Adipose tissue (tissue), 3 donors: Measurements from ENCODE around the gene CCDC6. TPM values are rescaled to one million over a fixed set of nuclear protein-coding genes. Genes with fewer than 3 reads are reported as not detected.

Source experiments
- H3K27ac ChIP-seq: one replicate; pipeline ENCODE4 v1.5.1; 2013; ENCODE audit warnings: low read depth, low read length
- WGBS, 3 donors: extraction: QIAGEN DNeasy Blood & Tissue Kit; methylation state at CpG; one replicate each; pipeline ENCODE4 v1.1.7; 2013; 5-methylcytosine and 5-hydroxymethylcytosine counted together
- polyA plus RNA-seq, 3 donors: library from polyadenylated mRNA; stranded (reverse); fragments of 200-250 nt; gene quantifications; one replicate each; pipeline ENCODE4 v1.2.3, GENCODE V29; 2013
- donor health status: healthy with polysubstance abuse.
- donor health status: Bipolar disorder and iron deficiency.
- donor health status: healthy.

CCDC6 gene
- polyA plus RNA-seq, 3 donors, result 8.6 to 11.9 (median 11.6) TPM

DNA sequence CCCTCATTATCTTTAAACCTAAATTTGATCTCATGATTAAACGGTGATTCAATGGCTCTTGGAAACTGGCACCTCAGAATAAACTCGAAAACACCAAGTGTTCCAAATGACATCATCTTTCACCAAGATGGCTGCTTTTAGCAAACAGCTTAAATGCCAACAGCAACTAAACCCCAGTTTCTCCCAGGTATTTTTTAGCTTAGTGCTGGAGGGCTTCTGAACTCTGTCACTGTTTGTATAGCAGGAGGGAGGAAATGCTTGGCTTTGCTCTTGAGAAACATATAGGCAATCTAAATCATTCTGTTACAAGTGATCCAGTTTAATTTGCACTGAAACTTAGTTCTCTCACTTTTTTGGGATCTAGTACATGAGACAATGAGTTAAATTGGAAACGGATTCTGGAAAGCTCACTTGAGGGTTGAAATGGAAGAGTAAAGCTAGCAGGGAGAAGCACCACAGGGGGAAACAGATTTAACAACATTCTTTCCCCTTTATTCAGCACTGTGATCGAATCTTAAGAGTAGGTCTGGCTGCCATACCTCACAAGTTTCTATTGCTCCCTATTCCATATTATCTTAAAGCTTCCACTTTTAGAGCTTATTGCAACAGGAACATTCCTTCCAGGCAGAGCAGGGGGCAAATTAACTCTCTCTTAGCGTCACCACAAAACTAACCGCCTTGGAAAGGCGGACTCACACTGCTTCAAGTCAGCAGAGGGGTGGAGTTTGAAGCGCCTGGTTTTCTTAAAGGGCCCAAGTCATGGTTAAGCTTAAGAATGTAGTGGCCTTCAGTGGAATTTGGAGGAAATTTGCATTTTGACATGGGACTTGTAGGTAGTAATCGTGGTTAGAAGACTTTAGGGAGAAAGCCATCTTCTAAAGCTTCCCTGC, 1.8 kb upstream of the CCDC6 start:
- WGBS, 3 donors, result 1 to 7% (median 3%) methylated on average over 9 of the region's 9 CpGs

DNA sequence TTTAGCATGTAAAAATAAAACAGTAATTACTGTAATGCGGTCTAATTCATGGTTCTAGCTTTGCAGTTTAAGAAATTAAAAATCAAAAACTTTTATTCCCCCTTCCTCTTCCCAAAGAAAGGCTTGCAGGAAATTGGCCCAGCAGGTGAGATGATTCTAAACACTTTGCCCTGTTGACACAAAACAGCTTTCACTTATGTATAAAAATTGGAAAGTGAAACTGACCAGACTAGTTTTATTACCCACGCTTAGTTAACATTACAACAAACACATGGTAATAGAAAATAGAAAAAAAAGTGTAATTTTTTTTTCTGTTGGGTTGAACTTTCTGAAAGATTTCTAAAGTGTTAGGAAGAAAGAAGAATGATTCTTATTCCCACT, 1.2 kb upstream of the CCDC6 start:
- WGBS, 3 donors, result 27 to 59% (median 55%) methylated on average over 2 of the region's 2 CpGs

More for the DNA sequence above, 1.8 kb upstream of the CCDC6 start:
- no peak overlapping the region for H3K27ac ChIP-seq

DNA sequence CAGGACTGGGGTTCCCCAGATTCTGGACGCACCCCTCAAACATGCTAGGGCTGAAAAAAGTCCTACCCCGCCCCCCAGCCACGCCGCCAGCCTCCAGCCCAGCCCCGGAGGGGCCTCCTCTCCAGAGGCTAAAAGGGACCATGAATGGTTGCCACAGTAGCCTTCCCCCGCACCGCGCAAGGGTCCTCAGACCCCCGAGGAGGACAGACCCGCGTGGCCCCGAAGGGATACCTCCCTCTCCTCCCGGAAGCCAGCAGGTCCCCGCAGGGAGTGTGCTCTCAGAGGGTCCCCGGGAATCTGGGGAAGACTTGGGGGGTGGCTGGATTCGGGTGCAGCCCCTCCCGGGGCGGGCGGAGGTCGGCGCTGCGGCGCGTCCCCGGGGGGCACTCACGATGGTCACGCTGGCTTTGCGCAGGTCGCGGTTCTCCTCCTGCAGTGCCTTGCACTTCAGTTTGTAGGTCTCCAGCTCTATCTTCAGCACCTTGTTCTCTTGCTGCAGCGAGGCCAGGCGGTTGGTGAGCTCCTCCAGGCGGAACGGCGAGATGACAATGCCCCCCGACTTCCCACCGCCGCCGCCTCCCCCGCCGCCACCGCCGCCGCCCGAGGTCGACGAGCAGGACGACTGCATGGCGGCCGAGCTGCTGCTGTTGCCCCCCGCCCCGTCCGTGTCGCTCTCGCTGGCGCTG, 482 bp downstream of the CCDC6 start:
- H3K27ac ChIP-seq, result peak overlapping the region; percentile 80
- WGBS, 3 donors, result 0% methylated on average over 45 to 56 of the region's 56 CpGs

More for the DNA sequence above, 1.2 kb upstream of the CCDC6 start:
- H3K27ac ChIP-seq, result no peak overlapping the region

DNA sequence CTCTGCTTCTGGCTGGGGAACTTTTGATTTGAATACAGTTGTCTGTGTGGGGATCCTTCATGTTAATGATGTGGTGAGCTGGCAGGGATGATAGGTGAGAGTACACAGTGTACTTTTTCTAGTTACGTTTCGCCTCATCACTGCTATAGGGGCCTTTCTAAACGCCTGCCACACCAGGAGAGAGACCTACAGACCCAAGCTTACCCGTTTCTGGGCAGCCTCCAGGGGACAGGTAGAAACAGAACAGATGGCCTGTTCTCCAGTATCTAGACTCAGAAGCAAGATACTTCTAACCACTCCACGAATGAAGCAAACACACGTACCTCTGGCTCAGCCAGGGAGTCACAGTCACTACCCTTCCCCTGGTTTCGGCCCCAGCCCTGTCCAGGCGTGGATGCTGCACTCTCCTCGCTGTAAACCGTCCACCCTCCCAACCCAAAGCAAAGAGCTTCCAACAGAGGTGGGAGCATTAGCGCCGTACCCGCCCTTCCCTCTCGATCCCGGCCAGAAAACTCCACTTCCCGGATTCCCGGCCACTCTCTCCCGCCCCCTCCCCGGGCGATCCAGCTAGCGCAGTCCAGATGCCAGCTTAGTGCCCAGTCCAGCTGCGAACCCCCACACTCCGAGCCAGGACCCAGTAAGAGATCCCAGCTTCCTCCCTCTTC, 1.2 kb downstream of the CCDC6 start:
- WGBS, 3 donors, result 2 to 5% (median 3%) methylated on average over 23 of the region's 23 CpGs
- H3K27ac ChIP-seq, result peak overlapping the region; percentile 80

DNA sequence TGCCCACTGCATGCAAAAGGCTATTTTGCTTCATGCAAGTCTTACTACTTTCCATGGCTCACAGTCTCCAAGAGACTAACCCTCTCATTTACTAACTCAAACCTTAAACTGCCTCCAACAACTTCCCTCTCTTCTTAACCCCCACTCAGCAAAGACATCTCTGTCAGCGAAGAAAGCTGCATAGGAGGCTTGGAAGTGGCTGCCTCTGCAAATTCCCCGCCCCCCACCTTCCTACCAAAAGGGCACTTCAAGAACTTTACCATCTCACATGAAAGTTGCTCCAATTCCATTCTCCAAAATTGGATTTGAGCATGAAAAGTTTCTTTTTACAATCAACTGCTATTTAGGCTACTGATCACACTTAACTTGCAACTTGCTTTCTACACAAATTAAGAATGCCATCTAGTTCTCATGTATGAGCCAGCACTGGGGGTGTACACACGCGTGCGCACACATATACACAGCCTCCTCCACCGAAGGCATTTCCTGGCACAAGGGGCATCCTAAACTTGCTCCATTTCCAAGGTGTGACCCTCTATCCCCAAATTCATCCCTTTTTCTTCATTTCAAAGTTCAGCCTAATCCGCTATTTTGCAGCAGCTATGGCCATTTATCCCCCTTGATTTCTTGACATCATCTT, 1.8 kb downstream of the CCDC6 start:
- no peak overlapping the region for H3K27ac ChIP-seq
- WGBS, 3 donors, result 26 to 68% (median 64%) methylated on average over 7 of the region's 7 CpGs

DNA sequence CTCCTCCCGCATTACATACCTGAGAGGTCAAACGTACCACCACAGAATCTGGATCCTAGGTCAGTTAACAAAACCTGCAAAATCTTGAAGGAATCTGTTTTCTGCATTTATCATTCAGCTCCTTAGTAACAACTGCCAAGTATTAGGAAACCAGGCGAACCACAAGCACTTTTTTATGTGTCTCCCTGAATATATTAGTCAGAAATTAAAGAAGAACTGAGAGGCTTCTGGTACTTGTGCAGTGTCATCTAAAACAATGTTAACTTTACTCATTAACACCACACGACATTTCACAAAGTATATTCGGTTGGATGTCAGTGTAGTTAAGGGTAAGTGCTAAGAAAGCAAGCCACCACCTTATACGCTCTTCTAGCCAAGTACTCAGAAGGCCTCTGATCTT, 2.5 kb downstream of the CCDC6 start:
- 34 to 60% (median 45%) methylated on average over 6 of the region's 6 CpGs for WGBS, 3 donors
- H3K27ac ChIP-seq, result no peak overlapping the region

DNA sequence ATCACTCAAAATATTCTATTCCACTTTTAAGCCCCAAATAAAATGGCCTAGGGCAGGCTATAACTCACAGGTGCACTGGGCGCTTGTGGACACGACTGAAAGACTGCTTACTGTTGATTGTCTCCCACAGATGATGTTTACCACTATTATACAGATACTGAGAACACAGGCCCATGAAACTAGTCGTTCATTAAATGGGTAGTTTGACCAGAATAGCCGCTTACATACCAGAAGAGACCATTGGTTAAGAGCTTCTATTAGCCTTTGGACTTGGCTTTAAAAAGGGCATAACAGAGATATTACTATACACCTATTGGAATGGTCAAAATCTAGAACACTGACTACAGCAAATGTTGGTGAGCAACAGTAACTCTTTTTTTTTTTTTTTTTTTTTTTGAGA, 4.3 kb downstream of the CCDC6 start:
- 61 to 91% (median 89%) methylated on average over 4 of the region's 4 CpGs for WGBS, 3 donors
- no peak overlapping the region for H3K27ac ChIP-seq

DNA sequence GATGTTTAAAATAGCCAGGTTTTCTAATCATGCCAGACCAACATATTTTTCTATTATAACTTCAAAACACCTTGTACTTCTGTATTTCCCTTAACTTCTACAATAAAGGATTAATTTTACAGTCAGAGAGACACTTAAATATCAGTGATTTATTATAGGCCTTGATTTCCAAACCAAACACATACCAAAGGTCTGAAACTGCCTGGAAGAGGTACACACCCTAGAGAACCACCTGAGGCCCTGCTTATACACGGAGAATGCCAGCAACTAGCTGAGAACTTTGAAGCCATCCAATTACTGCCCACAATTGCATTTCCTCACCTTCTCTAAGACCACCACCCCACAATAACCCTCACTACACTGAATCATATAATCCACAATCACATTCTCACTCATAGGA, 4.9 kb downstream of the CCDC6 start:
- H3K27ac ChIP-seq, result no peak overlapping the region
- WGBS, 3 donors, result 57 to 80% (median 79%) methylated on average over 1 of the region's 1 CpG

DNA sequence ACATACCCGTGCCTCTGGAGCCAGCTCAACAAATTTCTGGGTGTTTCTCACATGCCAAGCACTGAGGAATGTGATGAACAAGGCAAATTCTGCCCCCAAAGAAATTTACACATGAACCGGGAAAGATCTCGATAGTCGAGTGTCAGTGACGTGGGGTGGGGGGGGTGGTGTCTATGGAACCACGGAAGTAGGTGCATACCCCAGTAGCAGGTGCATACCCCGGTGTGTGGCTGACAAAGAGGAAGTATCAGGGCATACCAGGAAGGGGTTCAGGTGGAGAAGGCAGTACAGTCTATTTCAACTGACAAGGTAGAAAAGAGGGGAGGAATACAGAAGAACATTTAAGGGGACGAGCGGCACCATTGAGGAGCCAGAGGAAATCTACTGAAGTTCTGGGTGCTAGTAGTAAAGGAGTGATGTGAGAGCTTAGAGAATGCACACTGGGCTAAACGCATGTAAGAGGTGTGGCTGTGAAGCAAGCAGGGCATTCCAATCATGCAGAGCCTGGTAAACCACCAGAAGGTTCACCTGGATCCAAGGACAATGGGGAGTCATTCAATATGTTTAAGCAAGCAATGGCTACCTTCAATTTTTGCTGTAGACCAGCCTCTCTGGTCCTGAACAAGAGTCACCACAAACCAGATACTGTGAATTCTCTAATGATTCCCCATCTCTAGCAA, 6.2 kb downstream of the CCDC6 start:
- no peak overlapping the region for H3K27ac ChIP-seq
- 61 to 73% (median 71%) methylated on average over 10 of the region's 10 CpGs for WGBS, 3 donors

DNA sequence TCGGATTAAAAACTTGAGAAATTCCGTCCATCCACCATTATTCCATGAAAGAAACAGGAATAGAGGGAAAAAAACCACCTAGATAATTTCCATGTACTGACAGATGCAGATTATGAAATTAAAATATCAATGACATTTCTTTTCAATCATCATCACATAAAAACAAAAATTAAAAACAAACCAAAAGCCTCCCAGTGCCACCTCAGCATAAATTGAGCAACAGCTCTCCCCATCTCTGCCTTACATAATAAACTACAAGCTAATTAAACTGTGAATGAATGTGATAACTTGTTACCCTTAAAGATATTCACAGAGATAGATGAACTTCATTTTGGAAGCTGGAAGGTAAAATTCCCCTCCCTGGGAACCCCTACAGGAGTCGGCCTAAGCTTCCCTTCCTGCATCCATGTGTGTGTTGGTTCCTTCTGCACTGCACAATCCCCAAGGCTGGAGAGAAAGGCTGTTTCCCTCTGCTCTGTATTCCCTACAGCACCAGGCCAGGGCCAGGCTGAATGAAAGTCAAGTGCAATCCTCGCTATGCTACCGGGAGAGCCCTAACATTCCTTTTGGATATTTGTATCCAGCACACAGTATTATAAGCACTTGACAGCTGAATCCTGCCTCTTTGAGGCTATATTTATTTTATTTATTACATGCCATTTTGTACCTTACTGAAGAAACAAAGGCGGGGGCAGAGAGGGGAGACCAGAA, 8.1 kb downstream of the CCDC6 start:
- WGBS, 3 donors, result 53 to 79% (median 74%) methylated on average over 6 of the region's 6 CpGs
- no peak overlapping the region for H3K27ac ChIP-seq

DNA sequence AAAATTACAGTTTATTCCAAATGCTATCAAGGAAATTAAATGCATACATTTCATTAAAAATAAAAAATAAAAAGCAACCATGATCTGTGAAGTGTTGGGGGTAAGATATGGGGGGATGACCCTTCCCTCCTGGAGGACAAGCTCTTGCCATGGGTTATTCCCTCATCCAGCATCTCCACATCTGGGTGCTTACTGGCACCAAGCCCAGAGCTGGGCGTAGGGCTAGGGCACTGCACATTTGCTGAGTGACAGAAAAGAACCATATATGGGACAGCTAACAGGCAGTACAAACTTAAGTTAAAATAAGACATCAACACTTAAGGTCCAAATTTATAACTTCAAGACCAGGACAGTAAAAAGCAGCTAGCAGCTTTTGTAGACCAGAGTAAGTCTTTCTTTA, 10.2 kb downstream of the CCDC6 start:
- 46 to 81% (median 77%) methylated on average over 1 of the region's 1 CpG for WGBS, 3 donors

DNA sequence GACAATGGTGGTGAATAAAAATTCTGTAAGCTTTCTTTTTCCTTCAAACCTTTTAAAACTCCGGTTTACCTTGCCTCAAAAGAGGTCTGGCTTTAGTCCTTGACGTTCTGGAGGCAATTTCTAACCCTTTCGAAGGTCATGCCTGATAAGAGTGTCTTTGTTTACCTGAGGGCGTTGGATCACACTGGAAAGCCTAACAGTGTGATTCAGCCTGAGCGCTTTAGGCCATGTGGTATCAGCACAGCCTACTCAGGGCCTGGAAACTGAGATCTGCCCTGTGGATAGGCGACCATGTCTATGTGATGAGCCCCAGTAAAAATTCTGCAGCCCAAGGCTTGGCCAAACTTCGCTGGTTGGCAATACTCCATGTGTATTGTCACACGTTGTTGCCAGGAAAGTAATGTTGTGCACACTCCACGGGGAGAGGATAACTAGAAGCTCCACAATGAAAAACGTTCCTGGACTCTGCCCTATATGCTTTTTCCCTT, 10.7 kb downstream of the CCDC6 start:
- H3K27ac ChIP-seq, result no peak overlapping the region
- WGBS, 3 donors, result 20 to 66% (median 64%) methylated on average over 10 of the region's 10 CpGs

More for the DNA sequence above, 10.2 kb downstream of the CCDC6 start:
- no peak overlapping the region for H3K27ac ChIP-seq

DNA sequence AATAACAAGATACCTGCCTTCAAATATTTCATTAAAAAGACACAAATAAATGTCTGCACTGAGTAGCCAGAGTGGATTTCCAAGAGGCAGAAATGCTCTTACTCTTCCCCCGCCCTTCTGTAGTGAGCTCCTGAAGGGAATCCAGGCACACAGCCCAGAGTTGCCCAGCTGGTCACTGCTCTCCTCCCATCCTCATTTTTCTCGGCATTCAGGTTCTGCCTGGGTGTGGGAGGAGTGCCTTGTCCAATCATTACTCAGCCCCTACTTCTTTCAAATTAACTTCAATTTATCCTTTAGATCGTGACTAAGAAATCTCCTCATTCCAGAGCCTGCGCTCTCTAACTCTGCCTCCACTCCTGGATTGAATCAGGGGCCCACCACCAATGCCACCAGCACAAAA, 12.2 kb downstream of the CCDC6 start:
- WGBS, 3 donors, result 29 to 60% (median 53%) methylated on average over 4 of the region's 4 CpGs
- H3K27ac ChIP-seq, result no peak overlapping the region

DNA sequence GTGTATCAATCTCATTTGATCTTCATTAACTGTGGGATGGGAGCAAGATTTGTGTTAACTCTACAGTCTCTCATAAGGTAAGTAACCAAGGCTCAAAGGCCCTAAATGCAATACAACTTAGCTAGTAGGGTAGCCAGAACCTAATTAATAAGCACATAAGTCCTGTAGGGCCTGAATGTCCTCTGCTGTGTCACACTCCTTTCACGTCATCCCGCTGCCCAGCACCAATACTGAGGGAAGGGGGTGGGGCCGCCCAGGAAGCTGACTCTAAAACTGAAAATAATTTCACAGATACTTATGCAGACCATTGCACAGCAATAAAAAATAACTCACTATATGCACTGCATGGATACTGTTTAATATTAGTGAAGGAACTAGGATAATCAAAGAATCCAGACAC, 13.7 kb downstream of the CCDC6 start:
- H3K27ac ChIP-seq, result no peak overlapping the region
- 74 to 86% (median 79%) methylated on average over 3 of the region's 3 CpGs for WGBS, 3 donors

DNA sequence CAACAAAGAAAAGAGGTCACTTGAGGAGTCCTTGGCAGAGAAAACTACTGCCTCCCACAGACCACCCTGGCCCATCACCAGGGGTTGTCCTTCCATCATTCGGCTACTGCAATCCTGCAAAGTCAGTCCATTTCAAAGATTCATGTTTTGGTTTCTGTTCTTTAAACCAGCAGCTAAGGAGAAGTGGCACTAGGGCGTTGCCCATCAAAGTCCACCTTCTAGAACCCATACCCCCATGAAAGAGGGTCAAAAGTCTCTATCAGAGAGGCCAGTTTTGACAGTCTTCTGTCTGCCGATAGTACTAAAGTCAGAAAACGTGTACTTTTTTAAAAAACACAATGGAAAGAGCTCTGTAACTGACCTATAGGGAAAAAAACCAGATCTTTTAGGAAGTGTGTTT, 14.4 kb downstream of the CCDC6 start:
- 81 to 90% (median 83%) methylated on average over 4 of the region's 4 CpGs for WGBS, 3 donors
- no peak overlapping the region for H3K27ac ChIP-seq

DNA sequence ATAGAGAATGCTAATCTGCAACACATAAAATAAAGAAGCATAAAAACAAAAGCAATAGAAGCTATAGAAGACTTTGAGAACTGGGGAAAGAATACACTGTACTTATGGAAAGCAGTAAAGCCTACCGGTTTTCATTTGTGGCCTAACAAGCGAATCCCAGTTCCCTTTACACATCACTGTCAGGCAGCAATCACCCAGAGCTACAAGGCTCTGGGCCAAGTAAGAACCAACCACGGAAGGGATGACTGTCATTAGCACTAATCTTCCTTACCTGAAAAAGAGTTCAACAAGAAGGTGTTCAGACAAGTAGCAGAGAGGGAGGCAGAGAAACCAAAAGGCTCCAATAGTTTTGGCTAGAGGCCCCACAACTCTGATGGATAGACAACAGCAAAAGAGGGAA, 15.0 kb downstream of the CCDC6 start:
- H3K27ac ChIP-seq, result no peak overlapping the region
- 69 to 80% (median 76%) methylated on average over 3 of the region's 3 CpGs for WGBS, 3 donors

DNA sequence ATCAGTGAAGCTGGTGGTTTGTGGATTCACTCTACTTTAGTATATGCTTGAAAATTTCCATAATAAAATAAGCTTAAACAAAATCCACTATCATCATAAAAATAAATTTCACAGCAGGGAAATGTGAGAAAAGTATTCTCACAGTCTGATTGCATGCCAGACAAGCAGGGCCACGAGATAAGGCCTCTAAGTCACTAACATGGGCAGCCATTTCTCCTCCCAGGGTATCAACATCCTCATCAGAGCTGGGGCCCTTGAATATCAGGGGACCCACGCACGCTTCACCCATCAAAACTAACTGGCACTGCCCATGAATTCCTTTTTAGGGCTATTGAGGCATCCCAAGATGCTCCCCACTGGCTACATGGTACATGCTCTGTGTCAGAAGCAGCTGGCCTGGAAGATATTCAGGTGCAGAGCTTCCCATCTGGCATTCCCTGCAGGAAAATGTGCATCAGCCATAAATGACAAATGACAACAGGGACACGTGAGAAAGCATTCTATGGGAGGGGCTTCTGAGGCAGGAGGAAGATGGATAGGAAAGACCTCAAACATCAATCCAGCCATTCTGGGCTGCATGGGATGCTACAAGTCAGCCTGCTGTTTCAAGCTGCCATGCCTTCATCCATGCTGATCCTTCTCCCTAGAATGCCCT, 17.4 kb downstream of the CCDC6 start:
- 56 to 81% (median 80%) methylated on average over 4 of the region's 4 CpGs for WGBS, 3 donors
- H3K27ac ChIP-seq, result no peak overlapping the region
